ENCODE data around the gene CFAP20.
"Not testable (repeated sequence)": the region's sequence is repeated elsewhere in the genome, so short reads cannot be mapped to it uniquely, and the experiment has no call there.

Gene CFAP20

DNA sequence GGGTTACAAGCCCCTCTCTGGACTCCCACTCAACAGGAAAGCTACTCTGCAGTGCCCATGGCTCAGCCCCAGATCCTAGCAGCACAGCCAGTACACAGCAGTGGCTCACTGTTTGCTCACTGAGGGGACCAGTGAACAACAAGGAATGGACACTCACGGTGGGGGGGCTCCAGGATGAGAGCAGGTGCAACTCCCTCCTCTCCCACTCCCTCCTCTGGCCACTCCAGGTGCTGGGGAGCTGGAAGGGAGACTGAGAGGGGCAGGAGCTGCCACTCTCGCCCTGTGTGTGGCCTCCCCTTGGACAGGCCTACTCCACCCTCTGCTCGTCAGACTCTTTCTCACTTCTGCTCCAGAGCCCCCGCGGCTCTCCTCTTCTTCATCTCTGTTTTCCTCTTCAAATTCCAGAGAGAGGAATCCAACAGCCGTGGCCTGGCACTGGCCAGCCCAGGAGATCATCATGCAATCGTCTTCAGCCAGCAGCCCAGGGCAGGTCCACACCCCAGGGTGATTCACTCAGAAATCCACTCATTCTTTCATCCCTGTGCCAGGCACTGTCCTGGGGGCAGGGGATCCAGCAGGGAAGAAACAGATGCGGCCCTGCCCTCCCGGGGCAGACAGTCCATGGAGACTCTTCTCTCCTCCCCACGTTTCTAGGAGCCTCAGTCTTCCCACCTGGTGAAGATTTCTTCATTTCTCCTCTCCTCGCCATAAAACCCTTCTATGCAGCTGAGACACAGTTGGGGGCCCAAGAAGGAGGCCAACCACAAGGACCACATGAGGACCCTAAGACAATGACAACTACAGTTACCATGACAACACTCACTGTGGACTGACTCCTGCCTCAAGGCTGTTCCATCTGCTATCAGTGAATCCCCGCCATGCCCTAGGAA, 30.7 kb downstream of the CFAP20 start:
- DNase-seq (ENCODE audit: low spot score in 2 of 2) (no peak), ATAC-seq (ENCODE audit: low read depth) (no peak)
- Mint-ChIP-seq H3K27ac (no peak overlapping the region), H3K4me3 (no peak overlapping the region), H3K4me1 (peaks cover 2% of the 10 kb centered on the region), H3K9me3 (no peaks in the 10 kb centered on the region), H3K27me3 (peaks cover 12% of the 10 kb centered on the region), H3K36me3 (no peaks in the 10 kb centered on the region)

DNA sequence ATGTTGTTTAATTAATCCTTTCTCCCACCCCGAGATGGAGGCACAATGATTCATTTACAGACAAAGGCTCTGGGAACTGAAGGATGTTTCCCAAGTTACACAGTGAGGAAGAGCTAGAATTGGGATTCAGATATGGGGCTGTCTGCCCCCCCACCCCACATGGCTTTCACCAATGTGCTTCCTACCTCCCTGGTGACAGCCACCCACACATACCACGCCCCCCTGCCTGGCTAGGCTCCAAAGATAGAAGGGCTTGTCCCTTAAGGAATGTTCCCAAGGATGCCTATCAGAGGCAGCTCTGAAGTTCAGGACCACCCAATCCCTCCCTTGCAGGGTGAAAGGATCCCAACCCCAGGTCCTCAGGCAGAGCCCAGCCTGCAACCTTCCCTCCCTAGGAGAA, 32.9 kb downstream of the CFAP20 start:
- Mint-ChIP-seq H3K9me3 (no peaks in the 10 kb centered on the region), H3K27me3 (peaks cover 12% of the 10 kb centered on the region), H3K4me3 (no peak overlapping the region), H3K36me3 (no peaks in the 10 kb centered on the region), H3K27ac (no peak overlapping the region), H3K4me1 (peaks cover 2% of the 10 kb centered on the region)
- no peak for DNase-seq (ENCODE audit: low spot score in 2 of 2)
- no peak for ATAC-seq (ENCODE audit: low read depth)

DNA sequence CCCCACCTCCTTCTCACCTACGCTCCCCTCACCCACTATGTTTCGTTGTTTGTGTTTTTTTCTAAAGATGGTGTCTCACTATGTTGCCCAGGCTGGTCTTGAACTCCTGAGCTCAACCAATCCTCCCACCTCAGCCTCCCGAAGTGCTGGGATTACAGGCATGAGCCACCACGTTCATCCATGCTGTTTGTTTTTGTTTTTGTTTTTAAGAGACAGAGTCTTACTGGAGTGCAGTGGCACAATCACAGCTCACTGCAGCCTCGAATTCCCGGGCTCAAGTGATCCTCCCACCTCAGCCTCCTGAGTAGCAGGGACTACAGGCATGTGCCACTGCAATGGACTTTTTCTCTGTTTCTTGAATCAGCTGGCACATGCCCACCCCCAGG, 33.6 kb downstream of the CFAP20 start:
- ATAC-seq (ENCODE audit: low read depth); H3K36me3 Mint-ChIP-seq; H3K4me1 Mint-ChIP-seq; H3K27ac Mint-ChIP-seq; DNase-seq (ENCODE audit: low spot score in 2 of 2); H3K9me3 Mint-ChIP-seq; H3K4me3 Mint-ChIP-seq: not testable (repeated sequence)
- peaks cover 12% of the 10 kb centered on the region for H3K27me3 Mint-ChIP-seq

DNA sequence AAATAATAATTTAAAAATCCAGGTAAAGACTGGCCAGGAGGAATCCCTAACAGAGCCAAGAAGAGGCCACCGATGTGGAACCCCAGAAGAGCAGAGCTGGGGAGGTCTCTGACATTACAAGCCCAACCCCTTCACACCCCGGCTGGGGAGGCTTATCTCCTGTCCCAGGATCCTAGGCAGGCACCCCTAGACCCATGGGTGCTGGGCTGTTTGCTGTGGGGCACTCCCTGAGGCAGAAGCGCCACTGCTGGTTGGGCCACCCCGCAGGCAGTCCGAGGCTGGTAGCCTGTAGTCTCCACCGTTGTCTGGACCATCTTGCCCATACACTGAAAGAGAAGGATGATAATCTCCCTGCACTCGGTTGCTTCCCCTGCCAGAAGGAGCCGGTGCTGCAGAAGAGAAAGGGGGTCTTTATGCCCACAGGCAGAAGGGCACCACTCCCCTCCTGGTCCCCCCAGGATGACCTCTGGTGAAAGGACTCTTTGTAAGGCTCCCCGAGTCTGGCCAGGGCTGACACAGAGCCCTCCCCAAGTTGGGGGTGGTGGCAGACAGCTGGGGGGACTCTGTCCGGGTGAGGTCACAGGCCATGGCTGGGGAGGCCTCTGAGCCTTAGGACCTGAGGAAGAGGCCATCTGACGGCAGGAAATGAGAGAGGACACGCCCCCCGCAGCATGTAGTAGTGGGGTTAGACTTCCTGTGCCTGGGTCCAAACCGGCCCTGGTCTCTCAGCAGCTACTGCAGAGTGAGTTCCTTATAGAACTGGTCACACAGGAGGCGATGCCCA, 34.2 kb downstream of the CFAP20 start:
- Mint-ChIP-seq H3K4me1 (peaks cover 2% of the 10 kb centered on the region), H3K36me3 (no peaks in the 10 kb centered on the region)
- no peak for ATAC-seq (ENCODE audit: low read depth)

DNA sequence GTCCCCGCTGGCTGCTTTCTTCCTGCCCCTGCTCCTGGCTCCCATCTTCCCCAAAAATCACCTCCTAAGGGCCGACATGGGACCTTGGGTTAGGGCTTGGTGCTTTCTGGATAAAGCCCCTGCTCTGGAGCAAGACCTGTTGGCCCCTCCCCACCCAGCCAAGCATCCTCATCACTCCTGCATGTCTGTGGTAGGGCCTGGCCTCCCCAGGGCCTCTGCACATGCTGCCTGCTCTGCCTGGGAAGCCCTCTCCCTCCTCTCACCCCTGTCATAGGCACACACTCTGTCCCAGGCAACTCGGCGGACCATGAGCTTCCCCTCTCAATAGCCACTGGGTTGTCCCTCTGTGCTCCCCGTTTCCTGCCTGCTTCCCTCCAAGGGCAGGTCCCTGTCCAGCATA, 35.2 kb downstream of the CFAP20 start:
- no peaks in the 10 kb centered on the region for H3K36me3 Mint-ChIP-seq
- no peak for ATAC-seq (ENCODE audit: low read depth)
- no peaks in the 10 kb centered on the region for H3K9me3 Mint-ChIP-seq
- peaks cover 12% of the 10 kb centered on the region for H3K27me3 Mint-ChIP-seq
- H3K27ac Mint-ChIP-seq, result no peak overlapping the region
- no peak overlapping the region for H3K4me3 Mint-ChIP-seq
- no peak for DNase-seq (ENCODE audit: low spot score in 2 of 2)
- peaks cover 2% of the 10 kb centered on the region for H3K4me1 Mint-ChIP-seq

More for the DNA sequence above, 34.2 kb downstream of the CFAP20 start:
- Mint-ChIP-seq H3K4me3 (no peak overlapping the region), H3K9me3 (no peaks in the 10 kb centered on the region), H3K27ac (no peak overlapping the region), H3K27me3 (peaks cover 12% of the 10 kb centered on the region)
- no peak for DNase-seq (ENCODE audit: low spot score in 2 of 2)

DNA sequence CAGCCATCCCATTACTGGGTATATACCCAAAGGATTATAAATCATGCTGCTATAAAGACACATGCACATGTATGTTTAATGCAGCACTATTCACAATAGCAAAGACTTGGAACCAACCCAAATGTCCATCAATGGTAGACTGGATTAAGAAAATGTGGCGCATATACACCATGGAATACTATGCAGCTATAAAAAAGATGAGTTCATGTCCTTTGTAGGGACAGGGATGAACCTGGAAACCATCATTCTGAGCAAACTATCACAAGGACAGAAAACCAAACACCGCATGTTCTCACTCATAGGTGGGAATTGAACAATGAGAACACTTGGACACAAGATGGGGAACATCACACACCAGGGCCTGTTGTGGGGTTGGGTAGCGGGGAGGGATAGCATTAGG, 38.8 kb downstream of the CFAP20 start:
- not testable (repeated sequence) for H3K4me3 Mint-ChIP-seq; H3K27me3 Mint-ChIP-seq; H3K27ac Mint-ChIP-seq; H3K9me3 Mint-ChIP-seq; H3K36me3 Mint-ChIP-seq; H3K4me1 Mint-ChIP-seq; ATAC-seq (ENCODE audit: low read depth); DNase-seq (ENCODE audit: low spot score in 2 of 2)

DNA sequence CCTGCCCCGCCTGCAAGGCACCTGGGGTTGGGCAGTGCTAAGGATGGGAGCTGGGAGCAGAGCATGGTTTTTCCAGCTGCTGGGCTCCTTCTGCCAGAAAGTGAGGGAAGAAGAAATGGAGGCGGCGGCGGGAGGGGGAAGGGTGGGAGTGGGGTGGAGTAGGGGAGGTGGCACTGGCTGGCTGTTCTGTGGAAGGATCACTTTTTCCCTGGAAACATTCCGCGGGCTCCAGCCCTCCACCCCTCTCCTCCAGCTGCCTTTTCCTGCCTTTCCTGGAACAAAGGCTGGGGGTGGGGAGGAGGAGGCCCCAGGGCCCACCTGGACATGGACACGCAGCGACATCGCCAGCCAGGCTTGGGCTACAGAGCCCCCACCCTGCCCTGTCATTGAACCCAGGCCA, 41.1 kb downstream of the CFAP20 start:
- DNase-seq (ENCODE audit: low spot score in 2 of 2), result no peak
- H3K4me1 Mint-ChIP-seq, result no peaks in the 10 kb centered on the region
- no peaks in the 10 kb centered on the region for H3K36me3 Mint-ChIP-seq
- ATAC-seq (ENCODE audit: low read depth), result no peak
- no peak overlapping the region for H3K4me3 Mint-ChIP-seq
- no peak overlapping the region for H3K27ac Mint-ChIP-seq
- no peaks in the 10 kb centered on the region for H3K27me3 Mint-ChIP-seq
- no peaks in the 10 kb centered on the region for H3K9me3 Mint-ChIP-seq

DNA sequence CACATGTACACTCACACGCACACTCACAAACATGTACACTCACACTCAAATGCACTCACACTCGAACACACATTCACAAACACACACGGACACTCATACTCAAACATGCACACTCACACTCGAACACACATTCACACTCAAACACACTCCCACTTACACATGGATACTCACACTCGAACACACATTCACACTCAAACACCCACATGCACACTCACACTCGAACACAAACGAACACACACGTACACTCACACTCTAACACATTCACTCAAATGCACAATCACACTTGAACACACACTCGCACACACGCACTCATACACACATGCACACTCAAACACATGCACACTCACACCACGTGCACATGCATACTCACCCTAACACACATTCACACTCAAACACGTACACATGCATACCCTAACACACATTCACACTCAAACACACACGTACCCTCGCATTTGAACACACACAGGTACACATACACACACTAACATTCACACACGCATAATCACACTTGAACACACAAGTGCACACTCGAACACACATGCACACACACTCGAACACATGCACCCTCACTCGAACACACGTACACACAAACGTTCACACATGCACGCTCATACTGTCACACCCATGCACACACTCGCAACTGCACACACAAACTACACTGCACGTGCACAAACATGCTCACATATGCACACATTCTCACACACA, 41.8 kb downstream of the CFAP20 start:
- no peaks in the 10 kb centered on the region for H3K4me1 Mint-ChIP-seq
- H3K27ac Mint-ChIP-seq, result no peak overlapping the region
- no peak for DNase-seq (ENCODE audit: low spot score in 2 of 2)
- no peaks in the 10 kb centered on the region for H3K36me3 Mint-ChIP-seq
- peaks cover 2% of the 10 kb centered on the region for H3K27me3 Mint-ChIP-seq
- no peaks in the 10 kb centered on the region for H3K9me3 Mint-ChIP-seq
- H3K4me3 Mint-ChIP-seq, result no peak overlapping the region
- no peak for ATAC-seq (ENCODE audit: low read depth)

DNA sequence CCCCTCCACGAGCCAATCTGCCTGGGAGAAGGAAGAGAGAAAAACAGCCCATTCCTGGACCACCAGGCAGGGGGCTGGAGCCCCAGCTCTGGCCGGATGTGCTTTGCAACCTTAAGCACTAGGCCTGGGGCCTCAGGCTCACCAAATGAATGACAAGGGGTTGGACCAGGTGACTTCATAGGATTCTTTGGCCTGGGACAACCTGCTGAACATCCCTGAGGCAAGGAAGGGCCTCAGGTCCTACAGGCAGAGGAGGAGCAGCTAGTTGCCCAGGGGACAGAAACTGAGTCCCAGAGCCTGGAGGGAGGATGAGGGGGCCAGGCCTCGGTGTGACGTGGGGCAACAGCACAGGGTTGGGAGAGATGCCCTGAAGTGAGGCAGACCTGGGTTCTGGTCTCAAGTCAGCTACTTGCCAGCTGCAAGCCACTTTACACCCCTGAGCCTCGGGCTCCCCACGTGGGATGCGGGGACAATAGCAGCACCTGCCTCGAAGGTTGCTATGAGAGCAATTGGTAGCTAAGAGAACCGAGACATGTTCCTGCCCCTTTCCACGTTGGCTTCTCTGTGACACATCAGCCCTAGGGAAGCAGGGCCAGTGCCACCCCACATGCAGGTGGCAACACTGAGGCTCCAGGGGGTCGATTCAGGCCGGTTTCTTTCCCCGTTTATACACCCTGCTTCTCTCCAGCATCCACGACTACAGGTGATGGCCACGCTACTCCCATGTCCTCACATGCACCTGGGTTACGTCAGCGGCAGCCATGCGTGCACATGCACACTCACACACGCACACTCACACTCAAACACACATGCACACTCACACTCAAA, 42.6 kb downstream of the CFAP20 start:
- no peak overlapping the region for H3K27ac Mint-ChIP-seq

DNA sequence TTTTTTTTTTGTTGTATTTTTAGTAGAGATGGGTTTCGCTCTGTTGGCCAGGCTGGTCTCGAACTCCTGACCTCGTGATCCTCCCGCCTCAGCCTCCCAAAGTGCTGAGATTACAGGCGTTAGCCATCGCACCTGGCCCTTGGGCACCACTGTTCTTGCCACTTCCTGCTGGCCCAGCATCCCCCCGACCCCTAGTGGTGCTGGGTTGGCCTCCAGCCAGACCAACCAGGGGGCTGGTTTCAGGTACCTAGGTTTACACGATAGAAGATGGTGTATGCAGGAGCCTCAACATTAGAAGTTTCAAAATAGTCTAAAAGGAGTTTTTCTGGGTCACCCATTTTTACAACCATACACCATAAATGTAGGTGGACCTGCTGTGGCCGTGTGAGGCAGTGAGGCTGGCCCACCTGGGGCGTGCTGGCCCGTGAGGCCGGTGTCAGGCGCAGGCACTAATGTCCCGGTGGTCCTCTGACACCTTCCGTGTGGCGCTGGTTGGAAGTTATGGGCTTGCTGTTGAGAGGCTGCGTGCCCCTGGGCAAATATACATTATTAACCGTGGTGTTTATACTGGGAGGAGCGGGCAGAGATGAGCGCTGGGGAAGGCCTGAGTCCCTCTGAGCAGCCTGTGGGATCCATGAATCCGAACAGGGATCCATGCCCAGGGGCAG, 43.5 kb downstream of the CFAP20 start:
- H3K9me3 Mint-ChIP-seq, result no peaks in the 10 kb centered on the region

More for the DNA sequence above, 42.6 kb downstream of the CFAP20 start:
- no peaks in the 10 kb centered on the region for H3K4me1 Mint-ChIP-seq
- H3K9me3 Mint-ChIP-seq, result no peaks in the 10 kb centered on the region
- no peak overlapping the region for H3K4me3 Mint-ChIP-seq
- peaks cover 2% of the 10 kb centered on the region for H3K27me3 Mint-ChIP-seq
- no peaks in the 10 kb centered on the region for H3K36me3 Mint-ChIP-seq
- no peak for ATAC-seq (ENCODE audit: low read depth)
- no peak for DNase-seq (ENCODE audit: low spot score in 2 of 2)

DNA sequence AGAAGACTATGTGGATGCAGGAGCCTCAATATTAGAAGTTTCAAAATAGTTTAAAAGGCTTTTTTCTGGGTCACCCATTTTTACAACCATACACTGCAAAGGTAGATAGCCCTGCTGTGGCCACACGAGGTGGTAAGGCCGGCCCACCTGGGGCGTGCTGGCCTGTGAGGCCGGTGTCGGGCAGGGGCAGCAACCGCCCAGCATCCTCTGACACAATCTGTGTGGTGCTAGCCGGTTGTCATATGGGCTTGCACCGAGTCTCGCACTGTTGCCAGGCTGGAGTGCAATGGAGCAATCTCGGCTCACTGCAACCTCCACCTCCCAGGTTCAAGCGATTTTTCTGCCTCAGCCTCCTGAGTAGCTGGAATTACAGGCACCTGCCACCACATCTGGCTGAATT, 44.0 kb downstream of the CFAP20 start:
- H3K4me1 Mint-ChIP-seq, result no peaks in the 10 kb centered on the region
- no peaks in the 10 kb centered on the region for H3K9me3 Mint-ChIP-seq
- DNase-seq (ENCODE audit: low spot score in 2 of 2) (no peak), ATAC-seq (ENCODE audit: low read depth) (no peak)
- no peaks in the 10 kb centered on the region for H3K36me3 Mint-ChIP-seq
- H3K4me3 Mint-ChIP-seq, result no peak overlapping the region
- H3K27ac Mint-ChIP-seq, result no peak overlapping the region
- peaks cover 2% of the 10 kb centered on the region for H3K27me3 Mint-ChIP-seq

More for the DNA sequence above, 43.5 kb downstream of the CFAP20 start:
- Mint-ChIP-seq H3K4me3 (no peak overlapping the region), H3K27me3 (peaks cover 2% of the 10 kb centered on the region), H3K27ac (no peak overlapping the region), H3K4me1 (no peaks in the 10 kb centered on the region), H3K36me3 (no peaks in the 10 kb centered on the region)
- no peak for ATAC-seq (ENCODE audit: low read depth)
- DNase-seq (ENCODE audit: low spot score in 2 of 2), result no peak

DNA sequence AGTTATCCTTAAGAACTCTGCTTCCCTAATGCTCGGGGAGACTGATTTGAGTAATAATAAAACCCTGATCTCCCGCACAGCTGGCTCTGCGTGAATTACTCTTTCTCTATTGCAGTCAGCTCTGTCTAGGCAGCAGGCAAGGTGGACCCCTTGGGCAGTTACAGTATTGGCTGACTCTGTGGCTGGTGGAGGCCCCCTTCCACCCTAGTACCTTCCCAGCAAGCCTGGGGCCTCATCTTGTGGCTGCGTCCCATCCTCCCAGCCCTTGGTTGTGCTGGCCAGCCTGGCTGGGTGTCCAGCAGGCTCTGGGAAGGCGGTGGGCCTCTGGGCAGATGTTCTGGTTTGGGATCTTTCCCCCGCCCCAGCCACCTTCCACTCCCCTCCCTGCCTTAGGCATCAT, 44.5 kb downstream of the CFAP20 start:
- peaks cover 2% of the 10 kb centered on the region for H3K27me3 Mint-ChIP-seq
- no peak for ATAC-seq (ENCODE audit: low read depth)
- no peaks in the 10 kb centered on the region for H3K36me3 Mint-ChIP-seq
- H3K4me3 Mint-ChIP-seq, result no peak overlapping the region
- no peaks in the 10 kb centered on the region for H3K4me1 Mint-ChIP-seq
- no peaks in the 10 kb centered on the region for H3K9me3 Mint-ChIP-seq
- no peak overlapping the region for H3K27ac Mint-ChIP-seq
- DNase-seq (ENCODE audit: low spot score in 2 of 2), result no peak

DNA sequence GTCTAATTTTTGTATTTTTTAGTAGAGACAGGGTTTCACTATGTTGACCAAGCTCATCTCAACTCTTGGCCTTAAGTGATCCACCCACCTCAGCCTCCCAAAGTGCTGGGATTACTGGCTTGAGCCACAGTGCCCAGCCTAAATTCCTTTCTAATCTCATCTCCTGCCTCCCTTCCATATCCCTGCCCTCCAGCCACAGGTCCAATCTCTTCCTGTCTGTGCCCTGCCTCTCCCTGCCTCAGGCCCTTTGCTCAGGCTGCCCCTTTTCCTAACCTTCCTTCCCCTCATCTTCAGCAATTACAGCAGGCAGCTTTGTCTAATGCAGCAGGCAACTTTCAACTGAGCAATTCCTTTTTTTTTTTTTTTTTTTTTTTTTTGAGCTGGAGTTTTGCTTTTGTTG, 46.8 kb downstream of the CFAP20 start:
- Mint-ChIP-seq H3K4me1 (no peaks in the 10 kb centered on the region), H3K4me3 (no peak overlapping the region), H3K9me3 (no peaks in the 10 kb centered on the region), H3K27ac (no peak overlapping the region), H3K36me3 (no peaks in the 10 kb centered on the region), H3K27me3 (peaks cover 2% of the 10 kb centered on the region)
- ATAC-seq (ENCODE audit: low read depth) (no peak), DNase-seq (ENCODE audit: low spot score in 2 of 2) (no peak)
